GM19397 (cell line): ENCODE results near the gene CAMK2B.

Experiments used
- ATAC-seq: cut with Tn5 transposase; IDR thresholded peaks from one replicate; pipeline ENCODE4 v1.9.1; 2021; ENCODE audit warnings: mild to moderate bottlenecking, moderate library complexity; ENCODE audit not compliant: unreplicated experiment

The CAMK2B gene

DNA sequence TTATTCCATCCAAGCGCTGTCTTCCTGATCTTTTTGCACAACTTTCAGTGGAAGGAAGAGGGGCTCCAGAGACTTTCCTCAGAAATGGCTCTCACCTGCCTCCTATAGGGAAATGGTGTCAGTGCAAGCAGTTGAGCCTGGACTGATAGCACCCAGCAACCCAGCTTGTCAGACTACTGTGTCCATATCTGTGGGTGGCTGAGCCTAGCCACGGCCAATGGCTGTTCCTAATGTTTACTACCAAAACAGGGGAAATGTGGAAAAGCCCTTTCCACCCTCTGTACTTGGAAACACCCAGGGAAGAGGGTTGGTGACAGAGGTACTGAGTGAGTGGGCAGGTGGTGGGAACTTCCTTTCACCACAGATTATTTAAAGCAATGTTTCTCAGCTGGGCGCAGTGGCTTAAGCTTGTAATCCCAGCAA lies 128.9 kb downstream of the CAMK2B start:
- no peak for ATAC-seq

DNA sequence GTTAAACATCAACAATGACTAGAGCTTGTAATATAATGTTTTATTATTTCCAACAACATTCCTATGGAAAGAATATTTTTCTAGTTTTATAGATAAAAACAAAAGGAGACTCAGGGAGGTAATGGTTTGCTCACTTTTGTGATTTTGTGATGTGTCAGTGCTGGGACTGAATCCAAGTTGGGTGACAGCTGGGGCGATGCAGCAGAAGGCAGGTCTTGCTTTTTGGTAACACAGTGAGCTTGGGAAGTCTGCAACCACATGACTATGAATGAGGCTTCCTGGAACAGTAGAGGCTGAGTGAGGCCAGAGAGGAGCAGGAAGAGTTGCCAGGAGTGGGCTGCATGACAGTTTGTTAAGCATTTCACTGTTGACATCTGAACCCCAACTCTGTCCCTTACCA lies 129.5 kb downstream of the CAMK2B start:
- no peak for ATAC-seq

DNA sequence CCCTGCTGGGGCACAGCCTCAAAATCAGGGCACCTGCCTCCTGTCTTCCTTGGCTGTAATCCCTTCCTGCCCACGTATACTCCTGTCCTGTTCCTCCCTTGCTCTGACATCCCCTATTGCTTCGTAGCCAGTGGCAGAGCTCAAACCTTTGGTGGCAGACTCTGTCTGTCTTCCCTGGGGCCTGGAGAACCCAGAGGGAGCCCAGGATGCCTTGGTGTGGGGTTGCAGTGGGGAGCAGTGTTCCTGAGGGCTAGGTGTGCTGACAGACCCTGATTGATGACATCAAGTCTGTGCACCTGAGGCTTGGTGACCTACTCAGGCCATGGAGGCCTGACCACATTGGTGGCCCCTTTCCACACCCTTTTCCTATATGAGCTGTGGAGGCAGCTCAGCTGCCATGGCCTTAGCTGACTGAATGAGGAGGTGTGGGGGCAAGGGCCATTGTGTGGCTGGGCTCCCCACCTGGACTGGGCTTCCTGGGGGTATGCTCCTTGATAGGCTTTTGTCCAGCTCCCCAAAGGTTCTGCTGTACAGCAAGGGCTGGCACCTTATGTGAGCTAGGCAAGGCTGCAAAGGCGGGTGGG lies 130.7 kb downstream of the CAMK2B start:
- ATAC-seq, result no peak

DNA sequence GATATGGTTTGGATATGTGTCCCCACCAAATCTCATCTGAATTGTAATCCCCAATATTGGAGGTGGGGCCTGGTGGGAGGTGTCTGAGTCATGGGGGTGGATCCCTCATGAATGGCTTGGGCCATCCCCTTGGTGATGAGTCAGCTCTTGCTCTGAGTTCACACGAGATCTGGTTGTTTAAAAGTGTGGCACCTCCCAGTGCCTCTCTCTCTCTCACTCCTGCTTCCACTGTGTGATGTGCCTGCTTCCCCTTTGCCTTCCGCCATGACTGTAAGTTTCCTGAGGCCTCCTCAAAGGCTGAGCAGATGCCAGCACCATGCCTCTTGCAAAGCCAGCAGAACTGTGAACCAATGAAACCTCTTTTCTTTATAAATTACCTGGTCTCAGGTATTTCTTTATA lies 131.3 kb downstream of the CAMK2B start:
- no peak for ATAC-seq

DNA sequence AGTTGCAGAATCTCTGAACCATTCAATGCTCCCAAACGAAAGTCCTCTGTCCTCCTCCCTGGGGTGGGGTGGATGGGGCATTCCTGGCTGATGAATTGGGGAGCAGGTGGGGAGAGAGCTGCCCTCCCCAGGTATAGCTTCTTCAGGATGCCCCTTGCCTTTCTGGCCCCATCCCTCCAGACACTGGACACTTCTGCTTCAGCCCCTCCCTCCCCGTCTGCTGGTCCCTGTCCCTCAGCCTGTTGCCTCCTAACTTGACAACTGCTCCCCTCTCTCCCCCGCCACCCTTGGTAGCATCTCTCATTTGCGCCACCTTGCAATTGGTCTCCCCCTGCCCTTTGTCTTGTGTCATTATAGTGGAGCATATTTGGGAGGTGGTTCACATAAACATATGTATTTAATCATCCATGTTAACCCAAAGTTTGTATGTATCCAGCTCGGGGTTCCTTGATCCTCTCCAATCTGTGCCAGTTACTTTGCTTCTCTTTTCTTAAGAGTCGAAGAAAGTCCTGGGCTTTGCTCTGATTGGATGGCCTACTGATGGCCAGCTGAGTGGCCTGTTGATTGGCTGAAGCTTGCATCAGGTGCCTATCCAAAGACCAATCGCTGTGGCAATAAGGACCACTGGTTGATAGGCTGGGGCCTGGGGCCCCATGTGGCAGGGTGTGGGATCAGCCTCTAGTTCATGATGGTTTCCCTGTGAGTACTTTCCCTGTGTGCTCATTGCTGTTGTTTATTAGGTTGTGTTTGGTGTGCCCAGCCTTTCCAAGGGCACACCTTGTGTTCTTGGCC lies 132.2 kb downstream of the CAMK2B start:
- no peak for ATAC-seq

DNA sequence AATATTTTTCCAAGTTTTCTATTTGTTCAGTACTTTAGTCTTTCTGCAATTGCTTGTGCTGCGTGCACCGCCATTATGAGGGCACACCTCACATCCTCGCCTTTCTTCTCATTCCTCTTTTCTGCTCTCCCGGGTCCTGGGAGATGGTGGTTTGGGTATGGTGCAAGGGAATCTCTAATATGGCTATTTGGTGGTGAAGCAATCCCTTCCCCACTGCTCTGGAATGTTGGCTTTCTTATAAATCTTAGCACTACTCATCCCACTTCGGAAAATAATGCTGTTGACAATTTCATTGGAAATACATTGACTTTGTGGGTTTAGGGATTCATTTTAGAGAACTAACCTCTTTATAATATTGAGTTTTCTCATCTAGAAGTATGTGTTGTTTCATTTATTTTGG lies 134.2 kb downstream of the CAMK2B start:
- no peak for ATAC-seq

DNA sequence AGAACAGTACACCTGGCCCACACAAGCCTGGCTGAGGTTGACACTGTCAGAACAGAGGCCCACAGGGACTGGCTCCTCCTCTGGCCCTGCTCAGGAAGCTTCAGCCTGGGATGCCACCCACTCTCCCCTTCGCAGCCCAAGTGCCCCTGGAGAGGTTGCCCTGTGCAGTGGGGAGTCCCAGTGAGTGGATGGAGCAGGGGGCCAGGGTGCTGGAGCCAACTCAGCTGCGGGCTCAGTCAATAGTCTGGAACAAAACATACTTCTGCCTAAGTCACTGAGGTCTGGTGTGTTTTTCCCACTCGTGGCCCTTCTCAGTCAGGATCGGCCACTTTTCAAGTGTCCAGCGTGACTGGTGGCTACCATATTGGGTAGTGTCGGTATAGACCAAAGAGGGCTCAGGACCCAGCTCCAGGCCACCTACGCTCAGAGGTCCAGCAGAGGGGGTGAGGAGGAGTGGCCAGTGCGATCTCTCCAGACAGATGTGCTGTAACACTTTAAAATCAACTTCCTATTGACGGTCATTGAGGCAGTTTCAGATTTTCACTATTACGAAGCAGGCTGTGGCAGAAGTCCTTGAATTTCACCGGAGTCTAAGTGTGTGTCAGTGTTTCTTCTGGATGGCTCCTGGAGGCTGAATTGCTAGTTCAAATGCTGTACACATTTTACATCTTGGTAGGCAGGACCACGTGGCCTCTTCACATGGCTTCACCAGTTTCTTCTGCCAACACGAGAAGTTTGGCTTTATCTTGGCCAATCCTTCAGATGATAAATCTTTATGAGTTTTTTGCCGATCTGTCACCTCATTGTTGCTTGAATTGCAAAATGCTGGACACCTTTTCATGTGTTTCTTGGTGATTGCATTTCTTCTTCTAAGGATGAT lies 135.2 kb downstream of the CAMK2B start:
- ATAC-seq, result no peak

DNA sequence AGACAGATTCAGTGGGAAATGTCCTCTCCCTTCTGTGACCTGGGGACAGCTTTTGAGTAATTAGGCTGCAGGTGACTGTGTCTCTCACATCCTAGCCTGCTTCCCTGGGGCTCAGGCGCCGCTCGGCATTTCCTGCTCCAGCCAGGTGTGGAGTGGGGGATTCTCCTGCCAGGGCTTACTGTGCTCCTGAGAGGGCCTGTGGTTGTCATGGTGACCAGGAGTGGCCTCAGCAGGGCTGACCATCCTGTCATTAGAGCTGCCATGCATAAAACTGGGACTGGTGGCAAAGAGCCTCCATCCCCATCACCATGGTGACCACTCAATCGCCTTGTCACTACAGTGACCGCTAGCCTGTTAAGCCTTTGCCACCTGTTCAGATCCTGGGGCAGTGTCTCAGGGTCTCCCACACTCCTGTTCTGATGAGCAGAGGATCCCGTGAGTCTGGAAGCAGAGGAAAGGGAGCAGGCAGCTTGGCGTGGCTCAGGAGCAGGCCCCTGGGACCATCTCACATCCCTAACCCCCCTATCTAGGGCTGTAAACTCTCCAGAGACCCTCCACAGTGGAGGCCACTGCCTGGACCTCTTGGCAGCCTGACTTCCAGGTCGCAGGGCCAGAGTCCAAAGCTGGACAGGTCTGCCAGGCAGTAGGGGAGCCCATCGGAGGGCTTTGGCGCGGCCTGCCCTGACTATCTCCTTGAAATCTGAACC lies 136.0 kb downstream of the CAMK2B start, which contains the start of gene GCK:
Gene GCK (minus strand): TSS at position 154 of the 707 bp plus-strand sequence. CDS start 486 bp downstream, outside the sequence.
- no peak for ATAC-seq

DNA sequence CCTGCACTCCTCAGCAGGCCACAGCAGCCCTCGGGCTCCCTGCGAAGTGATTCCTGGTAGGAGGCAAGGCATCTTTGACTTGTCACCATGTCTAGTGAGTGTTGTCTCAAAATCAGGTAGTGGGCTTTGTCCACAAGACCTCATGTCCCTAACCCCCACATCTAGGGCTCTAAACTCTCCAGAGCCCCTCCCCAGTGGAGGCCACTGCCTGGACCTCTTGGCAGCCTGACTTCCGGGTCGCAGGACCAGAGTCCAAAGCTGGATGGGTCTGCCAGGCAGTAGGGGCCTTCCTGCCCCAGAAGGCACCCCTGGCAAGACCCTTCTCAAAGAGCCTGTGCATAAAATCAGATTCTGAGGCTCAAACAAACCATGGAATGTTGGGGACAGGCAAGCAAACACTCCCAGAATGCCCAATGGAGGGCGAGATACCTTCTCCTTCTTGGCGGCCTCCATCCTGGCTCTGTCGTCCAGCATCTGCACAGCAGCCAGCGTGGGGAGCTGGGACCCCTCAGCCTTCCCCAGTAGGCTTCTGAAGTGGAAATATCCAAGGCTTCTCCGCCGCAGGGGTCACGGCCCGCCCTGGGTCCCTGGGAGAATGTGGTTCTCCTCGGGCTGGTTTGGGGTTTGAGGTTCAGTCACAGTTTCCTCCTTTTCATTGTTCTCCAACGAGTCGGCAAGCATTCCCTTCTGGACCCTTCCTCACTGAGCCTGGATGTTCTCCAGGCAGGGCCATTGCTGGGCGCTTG lies 136.7 kb downstream of the CAMK2B start:
- ATAC-seq, result no peak

DNA sequence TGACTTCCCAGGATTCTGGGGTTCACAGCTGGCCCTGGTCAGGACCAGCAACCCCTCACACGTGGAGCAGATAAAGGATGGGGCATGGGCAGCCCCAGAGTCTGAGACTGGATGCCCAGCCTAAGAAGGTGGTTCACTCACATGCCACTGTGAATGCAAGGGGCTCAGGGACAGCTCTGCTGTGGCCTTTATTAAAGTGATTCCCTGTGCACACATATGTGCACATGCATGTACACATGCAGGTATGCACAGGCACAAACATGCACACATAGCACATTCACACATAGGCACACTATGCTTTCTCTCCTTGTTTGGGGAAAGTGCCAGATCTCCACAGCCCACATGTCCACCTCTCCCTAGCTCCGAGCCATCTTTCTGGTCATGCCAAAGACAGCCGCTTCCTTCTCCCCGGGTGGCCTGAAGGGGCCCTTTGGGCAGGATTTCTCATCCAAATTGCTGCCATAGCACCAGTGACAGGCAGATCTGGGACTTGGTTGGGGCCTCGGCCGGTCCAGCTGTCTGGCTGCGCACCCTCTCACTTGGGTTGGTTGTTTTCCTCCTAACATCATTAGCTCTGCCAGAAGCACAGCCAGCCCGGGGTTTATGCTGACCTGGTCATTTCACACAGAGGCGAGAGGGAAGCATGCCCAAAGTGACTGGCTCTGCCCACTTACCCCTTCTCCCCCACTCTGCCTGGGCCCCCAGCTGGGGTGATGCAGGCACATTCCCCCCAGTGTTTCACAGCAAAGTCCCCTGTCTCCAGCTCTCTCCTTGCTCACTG lies 137.6 kb downstream of the CAMK2B start:
- ATAC-seq, result no peak

DNA sequence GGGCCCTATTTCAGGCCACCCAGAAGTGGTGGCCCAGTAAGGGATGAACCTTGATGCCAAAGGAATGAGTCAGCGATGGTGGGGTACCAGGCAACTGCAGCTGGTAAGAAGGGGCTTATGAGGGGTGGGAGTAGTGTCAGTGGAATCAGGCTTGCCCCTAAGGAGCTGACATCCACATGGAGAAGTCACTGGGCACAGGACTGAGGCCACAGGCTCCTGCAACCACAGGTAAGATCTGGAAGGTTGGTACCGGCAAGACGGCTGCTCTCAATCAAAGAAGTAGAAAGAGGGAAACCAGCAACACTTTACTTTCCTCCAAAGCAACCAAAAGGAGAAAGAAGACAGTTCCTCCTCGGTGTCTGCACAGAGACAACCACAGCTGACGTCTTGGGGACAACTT lies 138.7 kb downstream of the CAMK2B start:
- no peak for ATAC-seq

DNA sequence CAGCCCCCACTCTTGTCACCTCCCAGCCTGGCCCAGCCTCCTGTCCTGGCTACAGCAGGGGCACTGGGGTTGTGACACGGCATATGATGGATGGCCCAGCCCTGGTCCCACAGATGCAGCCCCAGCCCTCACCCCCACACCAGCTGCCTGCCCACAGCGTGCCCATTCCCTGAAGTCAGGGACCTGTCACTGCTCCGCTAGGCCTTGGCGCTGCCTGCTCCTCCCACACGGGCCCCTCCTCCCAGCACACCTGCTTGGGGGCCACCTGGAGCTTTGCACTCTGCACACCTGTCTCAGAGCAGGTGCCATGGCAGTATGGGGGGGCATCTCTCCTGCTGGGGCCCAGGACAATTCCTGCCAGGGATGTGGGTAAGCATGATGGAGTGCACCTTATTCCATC lies 139.7 kb downstream of the CAMK2B start:
- ATAC-seq, result no peak

DNA sequence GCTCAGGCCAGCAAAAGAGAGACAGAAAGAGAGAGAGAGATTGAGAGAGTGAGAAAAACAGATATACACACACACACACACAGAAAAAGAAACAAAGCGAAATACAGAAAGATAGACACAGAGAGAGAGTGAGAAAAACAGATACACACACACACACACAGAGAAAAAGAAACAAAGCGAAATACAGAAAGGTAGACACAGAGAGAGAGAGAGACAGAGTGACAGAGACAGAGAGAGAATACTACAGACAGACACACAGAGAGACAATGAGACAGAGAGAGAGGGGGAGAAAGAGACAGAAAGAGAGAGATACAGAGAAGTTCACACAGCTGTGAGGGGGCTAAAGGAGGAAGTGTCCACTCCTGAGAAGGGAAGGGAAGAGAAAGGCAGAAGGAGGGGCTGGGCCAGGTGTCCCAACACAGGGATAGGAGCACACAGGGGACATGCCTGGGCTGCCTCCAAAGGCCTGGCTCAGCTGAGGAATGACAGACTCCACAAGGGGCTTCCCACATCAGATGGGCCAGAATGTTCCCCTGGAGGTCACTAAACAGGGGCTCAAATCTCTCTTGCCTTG lies 140.4 kb downstream of the CAMK2B start:
- ATAC-seq, result no peak

DNA sequence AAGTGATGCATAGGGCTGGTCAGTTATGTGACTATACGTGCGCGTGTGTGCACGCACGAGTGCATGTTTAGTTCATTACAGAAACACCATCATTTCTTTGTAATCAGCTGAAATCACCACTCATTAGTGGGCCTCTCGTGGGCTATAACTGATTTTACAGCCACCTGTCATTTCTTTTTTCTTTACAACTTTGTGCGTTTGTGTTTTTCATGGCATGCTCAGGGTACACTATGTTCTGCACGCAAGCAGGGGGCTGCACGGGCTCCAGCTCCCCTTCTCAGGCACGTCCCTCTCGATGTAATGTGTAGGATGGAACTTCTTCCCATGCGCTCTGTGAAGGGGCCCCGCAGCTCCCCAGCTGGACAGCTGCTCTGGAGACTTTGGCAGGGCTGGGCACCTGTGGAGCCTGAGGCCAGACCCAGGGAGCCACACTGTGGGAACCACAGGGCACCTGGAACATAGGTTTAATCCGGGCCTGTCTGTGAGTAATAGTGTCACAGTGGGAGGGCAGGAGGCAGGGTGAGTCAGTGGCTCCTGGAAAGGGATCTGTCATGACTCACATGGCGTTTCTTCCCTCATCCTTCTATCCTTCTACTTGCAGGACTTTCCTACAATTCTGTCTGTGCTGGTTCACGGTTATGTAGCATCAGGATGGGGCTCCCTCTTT lies 141.1 kb downstream of the CAMK2B start:
- ATAC-seq, result no peak

DNA sequence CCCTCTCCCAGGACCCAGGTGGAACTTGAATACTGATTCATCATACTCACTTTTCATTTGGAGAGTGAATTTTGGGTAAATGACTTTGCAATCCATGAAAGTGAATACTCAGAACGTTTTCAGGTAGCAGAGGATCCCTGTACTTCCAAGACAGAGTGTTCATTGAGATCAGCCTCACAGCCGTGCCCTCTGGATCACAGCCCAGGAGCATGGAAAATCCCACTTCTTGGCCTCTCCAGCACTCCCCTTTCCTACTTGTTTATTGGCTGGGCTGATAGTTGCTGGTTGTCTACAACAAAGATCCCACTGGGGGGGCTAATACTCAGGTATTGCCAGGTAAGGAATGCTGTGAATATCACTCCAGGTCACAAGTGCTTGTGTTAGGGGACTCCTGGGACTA lies 142.0 kb downstream of the CAMK2B start:
- ATAC-seq, result no peak

DNA sequence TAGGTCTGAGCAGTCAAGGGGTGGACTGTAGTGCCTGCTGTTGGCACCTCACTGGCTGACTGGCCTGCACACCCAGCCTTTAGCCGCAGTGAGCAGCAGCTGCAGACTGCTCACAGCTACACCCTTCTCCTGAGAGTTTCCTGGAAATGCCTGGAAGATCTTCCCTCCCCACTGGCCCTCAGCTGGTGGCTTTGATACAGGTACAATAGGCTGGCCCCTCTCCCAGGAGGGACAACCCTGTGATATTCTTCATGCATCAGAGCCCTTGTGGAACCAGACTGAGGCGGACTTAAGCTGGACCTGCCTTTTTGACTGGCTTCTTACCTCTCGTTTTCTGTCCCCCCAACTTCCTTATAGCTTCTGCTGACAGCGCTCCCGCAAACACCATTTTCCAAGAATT lies 142.6 kb downstream of the CAMK2B start:
- ATAC-seq, result no peak

DNA sequence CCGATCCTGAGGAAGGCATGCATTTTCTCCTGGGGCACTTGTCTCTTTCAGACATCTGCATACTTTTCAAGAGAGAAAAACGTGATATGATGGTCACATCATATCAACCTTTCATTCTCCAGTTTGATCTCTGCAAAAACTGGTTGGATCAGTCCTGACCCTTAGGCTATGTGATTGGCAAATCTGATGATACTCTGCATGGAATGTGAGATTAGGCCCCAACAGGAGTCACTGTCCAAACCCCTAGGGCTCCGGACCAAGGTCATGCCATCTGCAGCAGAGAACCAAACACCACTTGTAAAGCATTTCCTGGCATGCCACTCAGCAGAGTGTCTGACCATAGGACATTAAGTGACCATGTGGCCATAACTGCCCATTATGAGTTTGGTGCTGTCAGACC lies 144.8 kb downstream of the CAMK2B start:
- ATAC-seq, result no peak

DNA sequence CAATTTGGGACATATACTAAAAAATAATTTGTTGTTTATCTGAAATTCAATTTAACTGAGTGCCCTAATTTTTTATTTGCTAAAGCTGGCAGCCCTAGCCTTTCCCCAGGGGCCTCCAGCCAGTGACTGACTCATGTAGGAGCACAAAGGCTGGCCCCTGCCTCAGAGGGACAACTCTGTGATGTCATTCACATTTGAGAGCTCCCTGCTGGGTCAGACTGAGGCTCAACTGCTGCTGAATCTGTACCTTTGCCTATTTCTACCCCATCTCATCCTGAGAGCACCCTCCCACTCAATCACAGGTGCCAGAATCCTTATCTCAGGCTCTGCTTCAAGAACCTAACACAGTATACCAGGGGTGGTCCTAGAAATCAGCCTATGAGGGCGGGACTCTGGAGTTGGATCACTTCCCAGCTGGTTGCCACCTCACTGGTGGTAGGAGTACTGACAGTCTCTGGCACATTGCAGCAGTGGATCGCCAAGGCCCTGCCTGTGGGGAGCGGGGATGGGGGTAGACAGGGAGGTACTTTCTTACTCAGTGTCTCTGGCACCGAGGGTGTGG lies 147.7 kb downstream of the CAMK2B start:
- no peak for ATAC-seq
